GM18873 (cell line): ENCODE data around the gene TBCB.
"Not testable (repeated sequence)": the region's sequence is repeated elsewhere in the genome, so short reads cannot be mapped to it uniquely, and the experiment has no call there.

Source experiments
- ATAC-seq: cut with Tn5 transposase; IDR thresholded peaks from one replicate; pipeline ENCODE4 v1.9.1; 2021; ENCODE audit warnings: mild to moderate bottlenecking, moderate library complexity, moderate number of reproducible peaks; ENCODE audit not compliant: unreplicated experiment, low FRiP score

TBCB gene

DNA sequence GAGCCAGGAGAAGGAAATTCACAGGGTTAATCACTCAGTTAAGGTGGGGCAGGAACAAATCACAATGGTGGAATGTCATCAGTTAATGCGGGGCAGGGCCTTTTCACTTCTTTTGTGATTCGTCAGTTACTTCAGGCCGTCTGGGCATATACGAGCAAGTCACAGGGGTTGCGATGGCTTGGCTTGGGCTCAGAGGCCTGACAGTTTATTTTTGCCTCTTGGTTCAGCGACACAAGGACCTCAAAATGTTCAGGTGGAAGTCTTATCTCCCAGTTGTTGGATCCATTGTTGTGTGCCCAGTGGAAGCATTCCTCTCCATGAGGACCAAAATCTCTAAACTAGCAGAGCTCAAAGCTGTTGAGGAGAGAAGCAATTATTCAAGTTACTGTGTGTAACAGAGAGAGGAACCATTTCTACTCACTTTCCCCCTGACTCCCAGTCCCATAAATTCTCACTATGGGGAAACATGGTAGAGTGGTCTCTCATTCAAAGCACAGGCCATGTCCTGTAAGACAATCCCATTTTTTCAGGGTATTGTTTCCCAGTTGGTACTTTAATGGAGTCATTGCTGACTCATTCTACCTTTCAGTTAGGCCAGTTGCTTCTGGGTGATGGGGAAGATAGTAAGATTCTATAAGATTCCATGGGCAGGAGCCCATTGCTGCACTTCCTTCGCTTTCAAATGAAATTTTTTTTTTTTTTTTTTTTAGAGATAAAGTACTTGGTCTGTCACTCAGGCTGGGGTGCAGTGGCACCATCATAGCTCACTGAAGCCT is 45.7 kb downstream of the TBCB start:
- ATAC-seq = no peak

GRCh38 chr19:36163813-36164212 is 48.5 kb downstream of the TBCB start:
- ATAC-seq = no peak

DNA sequence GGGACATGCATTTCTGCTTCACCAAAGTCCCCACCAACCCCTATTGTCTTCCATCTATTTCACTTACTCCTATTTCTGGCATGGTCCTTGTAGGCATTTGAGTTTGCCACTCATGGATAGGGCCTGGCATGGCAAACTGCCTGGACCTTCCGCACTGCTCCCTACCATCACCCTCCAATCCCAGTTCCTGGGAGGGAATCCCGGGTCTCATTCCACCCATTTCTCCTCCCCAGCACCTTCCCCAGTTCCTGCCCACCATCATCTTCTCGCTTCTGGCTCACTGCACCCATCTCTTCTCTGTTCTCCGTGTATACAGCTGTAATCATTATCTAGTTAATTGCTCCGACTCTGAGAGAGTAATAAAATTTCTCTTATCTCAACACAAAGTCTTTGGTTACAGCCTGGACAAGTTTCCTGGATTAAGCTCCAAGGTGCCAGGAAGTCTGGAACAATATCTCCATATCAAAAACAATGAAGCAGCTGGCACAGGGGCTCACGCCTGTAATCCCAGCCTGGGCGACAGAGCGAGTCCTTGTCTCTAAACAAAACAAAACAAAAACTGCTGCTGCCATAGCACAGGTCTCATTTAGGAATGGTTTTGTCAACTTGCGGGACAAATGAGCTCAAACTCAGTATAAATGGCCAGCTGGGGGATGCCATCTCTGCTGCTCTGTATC is 54.0 kb downstream of the TBCB start:
- ATAC-seq = no peak

GRCh38 chr19:36172852-36173251 is 57.6 kb downstream of the TBCB start:
- ATAC-seq = no peak

- ATAC-seq = not testable (repeated sequence)
Measured at GRCh38 chr19:36173846-36174245, 58.6 kb downstream of the TBCB start.
